ENCODE measurements around the gene FGD5. TPM values are rescaled to one million over a fixed set of nuclear protein-coding genes. Genes with fewer than 3 reads are reported as not detected.

FGD5 gene
- total RNA-seq, 6 experiments from 2014 or later, result not detected

DNA sequence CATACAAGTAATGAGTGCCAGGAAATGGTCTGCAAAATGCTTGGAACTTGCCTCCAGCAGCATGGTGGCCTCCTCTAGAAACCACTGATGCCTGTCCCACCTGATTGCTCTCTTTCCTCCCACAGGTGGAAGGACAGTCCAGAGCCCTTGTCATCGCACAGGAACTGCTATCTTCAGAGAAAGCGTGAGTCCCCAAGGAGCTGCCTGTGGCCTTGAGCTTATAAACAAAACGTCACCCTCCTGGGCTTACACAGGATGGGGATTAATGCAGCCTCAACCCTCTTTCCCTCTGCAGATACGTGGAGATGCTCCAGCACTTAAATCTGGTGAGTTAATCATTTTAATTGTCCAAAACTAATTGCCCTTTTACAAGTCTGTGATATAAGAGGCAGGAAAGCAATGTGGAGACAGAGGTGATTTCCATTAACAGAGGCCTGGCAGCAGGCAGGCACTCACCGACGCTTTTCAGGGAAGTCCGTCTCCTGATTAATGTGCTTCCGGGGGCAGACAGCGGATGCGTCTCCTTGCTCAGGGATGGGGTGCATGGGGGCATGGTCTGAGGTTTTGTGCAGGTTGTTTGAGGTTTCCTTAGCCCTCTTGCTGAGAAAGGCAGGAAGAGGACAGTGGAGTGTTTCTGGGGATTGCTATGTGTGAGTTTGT is 61.8 kb downstream of the FGD5 start:
- H3K4me3 Mint-ChIP-seq, result no peak overlapping the region
- no peak overlapping the region for H3K27ac Mint-ChIP-seq
- no peak for DNase-seq
- TF ChIP-seq CTCF (IDR thresholded peaks at IDR 0.05), result no peak
- no peaks in the 10 kb centered on the region for H3K4me1 Mint-ChIP-seq (ENCODE audit: low read depth)
- H3K9me3 Mint-ChIP-seq, result no peaks in the 10 kb centered on the region
- peaks cover 18% of the 10 kb centered on the region for H3K27me3 Mint-ChIP-seq (ENCODE audit: insufficient read depth)
- no peaks in the 10 kb centered on the region for H3K36me3 Mint-ChIP-seq (ENCODE audit: low read depth)

DNA sequence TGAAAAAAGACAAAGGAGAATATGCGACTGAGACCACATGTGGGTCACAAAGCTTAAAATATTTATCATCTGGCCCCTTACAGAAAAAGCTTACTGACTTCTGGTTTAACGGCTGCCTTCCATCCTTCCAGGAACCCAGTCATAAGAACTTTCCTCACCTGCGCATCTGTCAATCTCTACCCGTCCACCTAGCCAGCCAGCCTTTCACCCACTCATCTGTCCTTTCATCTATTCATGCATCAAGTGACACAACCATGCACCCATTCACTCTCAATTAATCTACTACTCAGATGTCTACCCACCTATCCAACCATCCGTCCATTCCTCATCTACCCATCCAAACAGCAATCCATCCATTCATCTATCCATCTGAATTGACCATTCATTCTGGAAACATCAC is 64.5 kb downstream of the FGD5 start:
- Mint-ChIP-seq H3K27me3 (ENCODE audit: insufficient read depth) (peaks cover 18% of the 10 kb centered on the region), H3K36me3 (ENCODE audit: low read depth) (no peaks in the 10 kb centered on the region), H3K4me1 (ENCODE audit: low read depth) (no peaks in the 10 kb centered on the region), H3K4me3 (no peak overlapping the region), H3K9me3 (no peaks in the 10 kb centered on the region), H3K27ac (no peak overlapping the region)
- TF ChIP-seq CTCF (IDR thresholded peaks at IDR 0.05), result no peak
- DNase-seq, result no peak

DNA sequence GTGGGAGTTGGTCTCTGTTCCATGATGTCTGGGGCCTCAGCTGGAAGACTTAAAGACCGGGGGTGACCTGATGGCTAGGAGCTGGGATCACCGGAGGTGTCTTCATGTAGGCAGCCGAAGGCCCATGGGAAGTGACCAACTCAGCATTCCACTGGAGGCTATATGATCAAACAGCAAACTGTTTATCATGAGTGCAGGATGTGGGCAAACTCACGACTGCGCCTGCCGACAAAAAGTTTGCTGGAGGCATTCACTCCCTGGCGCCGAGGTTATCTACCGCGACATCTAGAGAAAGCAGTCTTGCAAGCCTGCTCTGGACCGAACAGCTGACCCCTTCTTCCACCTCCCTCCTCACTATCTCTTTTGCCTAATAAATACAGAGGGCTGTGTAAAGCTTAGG is 65.9 kb downstream of the FGD5 start:
- Mint-ChIP-seq H3K9me3 (no peaks in the 10 kb centered on the region), H3K27ac (no peak overlapping the region), H3K27me3 (ENCODE audit: insufficient read depth) (peaks cover 24% of the 10 kb centered on the region), H3K4me3 (no peak overlapping the region), H3K4me1 (ENCODE audit: low read depth) (no peaks in the 10 kb centered on the region), H3K36me3 (ENCODE audit: low read depth) (no peaks in the 10 kb centered on the region)
- no peak for TF ChIP-seq CTCF (IDR thresholded peaks at IDR 0.05)
- no peak for DNase-seq

DNA sequence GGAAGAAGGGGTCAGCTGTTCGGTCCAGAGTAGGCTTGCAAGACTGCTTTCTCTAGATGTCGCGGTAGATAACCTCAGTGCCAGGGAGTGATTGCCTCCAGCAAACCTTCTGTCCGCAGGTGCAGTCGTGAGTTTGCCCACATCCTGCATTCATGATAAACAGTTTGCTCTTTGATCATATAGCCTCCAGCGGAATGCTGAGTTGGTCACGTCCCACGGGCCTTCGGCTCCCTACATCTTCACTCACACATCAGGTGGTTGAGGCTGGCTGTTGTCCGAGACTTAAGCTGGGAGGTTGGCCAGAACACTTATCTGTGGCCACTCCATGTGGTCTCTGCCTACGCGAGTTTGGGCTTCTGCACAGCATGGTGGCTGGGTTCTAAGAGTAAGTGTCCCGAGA is 66.5 kb downstream of the FGD5 start:
- no peak for DNase-seq
- Mint-ChIP-seq H3K4me3 (no peak overlapping the region), H3K4me1 (ENCODE audit: low read depth) (no peaks in the 10 kb centered on the region), H3K36me3 (ENCODE audit: low read depth) (no peaks in the 10 kb centered on the region), H3K27me3 (ENCODE audit: insufficient read depth) (peaks cover 29% of the 10 kb centered on the region), H3K9me3 (no peaks in the 10 kb centered on the region), H3K27ac (no peak overlapping the region)
- TF ChIP-seq CTCF (IDR thresholded peaks at IDR 0.05), result no peak

GRCh38 chr3:14886101-14886500 is 67.3 kb downstream of the FGD5 start:
- no peak for TF ChIP-seq CTCF (IDR thresholded peaks at IDR 0.05)
- no peaks in the 10 kb centered on the region for H3K36me3 Mint-ChIP-seq (ENCODE audit: low read depth)
- DNase-seq, result no peak
- no peaks in the 10 kb centered on the region for H3K9me3 Mint-ChIP-seq
- no peak overlapping the region for H3K27ac Mint-ChIP-seq
- peaks cover 32% of the 10 kb centered on the region for H3K27me3 Mint-ChIP-seq (ENCODE audit: insufficient read depth)
- H3K4me3 Mint-ChIP-seq, result no peak overlapping the region
- H3K4me1 Mint-ChIP-seq (ENCODE audit: low read depth), result no peaks in the 10 kb centered on the region

DNA sequence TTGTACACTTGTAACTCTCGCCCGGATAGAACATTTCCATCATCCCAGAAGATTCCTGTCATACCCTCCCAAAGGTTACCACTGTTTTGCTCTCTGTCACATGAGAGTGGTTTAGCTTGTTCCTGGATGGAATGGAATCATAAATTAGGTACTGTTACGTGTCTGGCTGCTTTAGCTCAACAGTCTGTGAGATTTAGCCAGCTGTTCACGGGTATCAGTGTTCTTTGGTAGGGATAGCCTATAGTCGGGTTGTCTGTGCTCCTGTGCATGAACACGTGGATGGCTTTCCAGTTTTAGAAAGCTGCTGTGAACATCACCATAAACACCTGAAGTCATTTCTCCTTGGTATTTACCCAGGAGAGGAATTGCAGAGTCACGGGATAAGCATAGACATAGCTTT is 70.4 kb downstream of the FGD5 start:
- H3K4me3 Mint-ChIP-seq, result no peak overlapping the region
- no peak for TF ChIP-seq CTCF (IDR thresholded peaks at IDR 0.05)
- H3K36me3 Mint-ChIP-seq (ENCODE audit: low read depth), result no peaks in the 10 kb centered on the region
- H3K27me3 Mint-ChIP-seq (ENCODE audit: insufficient read depth), result peaks cover 33% of the 10 kb centered on the region
- no peak for DNase-seq
- no peaks in the 10 kb centered on the region for H3K9me3 Mint-ChIP-seq
- H3K27ac Mint-ChIP-seq, result no peak overlapping the region
- no peaks in the 10 kb centered on the region for H3K4me1 Mint-ChIP-seq (ENCODE audit: low read depth)

Measured in HFFc6 (cell line).